Lower lobe of right lung (tissue), 2 donors: ENCODE data around the gene MYBPC1. TPM values are rescaled to one million over a fixed set of nuclear protein-coding genes. Genes with fewer than 3 reads are reported as not detected.

ENCODE experiments used
- ATAC-seq, 2 donors: fragments of 200-7000 bp; cut with Tn5 transposase; one replicate each; pipeline ENCODE4 v1.9.1; 2020 to 2022; ENCODE audit warnings: mild to moderate bottlenecking in 2 of 2, moderate library complexity in 2 of 2
- DNase-seq: peaks from one replicate; pipeline ENCODE4 v3.0.0-alpha.2; 2020
- H3K27ac ChIP-seq: fragments of 200-600 bp; one replicate; pipeline ENCODE4 v1.8.0; 2022
- H3K27me3 ChIP-seq: fragments of 200-600 bp; one replicate; pipeline ENCODE4 v1.8.0; 2022; ENCODE audit warnings: low read depth
- H3K36me3 ChIP-seq: fragments of 200-600 bp; one replicate; pipeline ENCODE4 v1.8.0; 2022; ENCODE audit warnings: mild to moderate bottlenecking
- H3K4me1 ChIP-seq: fragments of 200-600 bp; one replicate; pipeline ENCODE4 v1.8.0; 2022
- H3K4me3 ChIP-seq: fragments of 200-600 bp; one replicate; pipeline ENCODE4 v1.8.0; 2022; ENCODE audit warnings: mild to moderate bottlenecking
- H3K9me3 ChIP-seq: fragments of 200-600 bp; one replicate; pipeline ENCODE4 v1.8.0; 2022
- intact Hi-C: fragments of 100-400 bp; cut with DNase I; formaldehyde crosslinking; loops from one replicate; pipeline ENCODE4 v1.11.0; 2022
- total RNA-seq: library from RNA; stranded (reverse); fragmentation: NEBNext Ultra II Directional; extraction: Animal tissue kit (Norgen Biotek cat#: 25700); gene quantifications from one replicate; pipeline ENCODE4 v1.2.1, GENCODE V29; 2021
- TF ChIP-seq, protein P1 (sequence below): fragments of 200-600 bp; IDR thresholded peaks from one replicate; pipeline ENCODE4 v1.8.0; 2022; ENCODE audit warnings: antibody characterized with exemption, mild to moderate bottlenecking
- donor health status: DM: no; HTN: yes; CAD: no; lungs with severe emphysema.

MYBPC1 gene
- total RNA-seq, 1 donor from 2014 or later, result not detected

DNA sequence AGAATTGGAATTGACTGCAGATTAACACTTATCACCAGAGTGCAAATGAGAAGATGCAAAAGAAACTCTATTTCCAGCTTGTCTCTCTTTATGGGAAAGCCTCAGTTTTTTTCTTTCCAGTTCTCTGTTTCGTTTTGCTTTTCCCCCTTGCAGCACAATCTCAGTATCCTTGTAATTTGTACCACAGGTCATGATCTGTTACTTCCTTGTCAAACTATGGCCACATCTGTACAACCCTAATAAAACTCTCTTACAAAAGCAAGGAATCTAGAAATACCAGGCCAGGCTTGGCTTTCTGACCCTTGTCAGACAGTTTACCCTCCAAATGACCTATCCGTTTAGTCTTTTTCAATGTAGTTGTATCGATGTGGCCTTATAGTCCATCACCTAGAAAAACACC is 33.9 kb downstream of the MYBPC1 start:
- Histone ChIP-seq H3K27me3 (no peaks in the 10 kb centered on the region), H3K9me3 (no peaks in the 10 kb centered on the region), H3K4me3 (no peak overlapping the region), H3K36me3 (no peaks in the 10 kb centered on the region), H3K27ac (no peak overlapping the region), H3K4me1 (no peaks in the 10 kb centered on the region)
- DNase-seq, result no peak
- no peak for ATAC-seq
- TF ChIP-seq, protein P1, sequence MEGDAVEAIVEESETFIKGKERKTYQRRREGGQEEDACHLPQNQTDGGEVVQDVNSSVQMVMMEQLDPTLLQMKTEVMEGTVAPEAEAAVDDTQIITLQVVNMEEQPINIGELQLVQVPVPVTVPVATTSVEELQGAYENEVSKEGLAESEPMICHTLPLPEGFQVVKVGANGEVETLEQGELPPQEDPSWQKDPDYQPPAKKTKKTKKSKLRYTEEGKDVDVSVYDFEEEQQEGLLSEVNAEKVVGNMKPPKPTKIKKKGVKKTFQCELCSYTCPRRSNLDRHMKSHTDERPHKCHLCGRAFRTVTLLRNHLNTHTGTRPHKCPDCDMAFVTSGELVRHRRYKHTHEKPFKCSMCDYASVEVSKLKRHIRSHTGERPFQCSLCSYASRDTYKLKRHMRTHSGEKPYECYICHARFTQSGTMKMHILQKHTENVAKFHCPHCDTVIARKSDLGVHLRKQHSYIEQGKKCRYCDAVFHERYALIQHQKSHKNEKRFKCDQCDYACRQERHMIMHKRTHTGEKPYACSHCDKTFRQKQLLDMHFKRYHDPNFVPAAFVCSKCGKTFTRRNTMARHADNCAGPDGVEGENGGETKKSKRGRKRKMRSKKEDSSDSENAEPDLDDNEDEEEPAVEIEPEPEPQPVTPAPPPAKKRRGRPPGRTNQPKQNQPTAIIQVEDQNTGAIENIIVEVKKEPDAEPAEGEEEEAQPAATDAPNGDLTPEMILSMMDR, result no peak
- intact Hi-C loops, result no loop called here

DNA sequence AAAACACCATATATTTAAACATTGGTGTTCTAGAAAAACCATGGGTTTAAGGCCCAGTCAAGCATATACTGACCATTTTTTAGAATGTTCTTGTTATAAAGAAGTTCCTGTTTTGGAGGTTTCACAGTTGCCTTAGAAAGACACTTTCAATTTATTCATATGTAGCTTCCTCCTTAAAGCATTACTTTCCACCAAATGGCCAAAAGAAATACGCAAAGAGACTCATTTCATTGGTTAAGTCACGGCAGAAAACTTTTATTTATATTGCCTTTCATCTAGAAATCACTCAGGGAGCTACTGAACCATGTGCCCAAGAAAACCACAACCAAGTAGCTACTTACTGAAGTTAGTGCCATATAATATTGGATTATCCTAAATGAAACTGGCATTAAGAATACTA is 40.0 kb downstream of the MYBPC1 start:
- Histone ChIP-seq H3K27ac (no peak overlapping the region), H3K4me1 (no peaks in the 10 kb centered on the region), H3K27me3 (no peaks in the 10 kb centered on the region), H3K4me3 (no peak overlapping the region), H3K9me3 (no peaks in the 10 kb centered on the region), H3K36me3 (no peaks in the 10 kb centered on the region)
- ATAC-seq (no peak), DNase-seq (no peak)
- TF ChIP-seq, protein P1, result no peak
- intact Hi-C loops, result no loop called here

DNA sequence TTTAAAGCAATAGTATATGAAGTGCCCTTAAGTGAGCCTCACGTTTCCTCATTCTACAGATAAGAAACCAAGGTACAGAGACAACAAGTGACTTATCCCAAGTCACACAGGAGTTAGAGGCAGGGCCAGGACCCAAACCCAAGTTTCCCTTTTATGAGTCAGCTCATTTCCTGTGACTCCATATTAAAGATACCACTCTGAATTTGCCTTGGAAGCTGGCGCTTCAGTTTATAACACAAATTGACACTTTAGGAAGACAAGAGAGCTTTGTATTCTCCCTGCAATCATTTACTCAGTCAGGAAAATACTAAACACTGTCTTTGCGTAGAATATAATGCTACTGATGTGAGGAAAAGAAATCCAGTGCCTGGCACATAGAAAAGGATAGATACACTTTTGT is 43.2 kb downstream of the MYBPC1 start:
- H3K4me1 ChIP-seq, result no peaks in the 10 kb centered on the region
- no peaks in the 10 kb centered on the region for H3K9me3 ChIP-seq
- no peak for DNase-seq
- no peak overlapping the region for H3K27ac ChIP-seq
- no peak for ATAC-seq
- H3K4me3 ChIP-seq, result no peak overlapping the region
- intact Hi-C loops, result no loop called here
- peaks cover 9% of the 10 kb centered on the region for H3K27me3 ChIP-seq
- no peaks in the 10 kb centered on the region for H3K36me3 ChIP-seq
- TF ChIP-seq, protein P1, result no peak

DNA sequence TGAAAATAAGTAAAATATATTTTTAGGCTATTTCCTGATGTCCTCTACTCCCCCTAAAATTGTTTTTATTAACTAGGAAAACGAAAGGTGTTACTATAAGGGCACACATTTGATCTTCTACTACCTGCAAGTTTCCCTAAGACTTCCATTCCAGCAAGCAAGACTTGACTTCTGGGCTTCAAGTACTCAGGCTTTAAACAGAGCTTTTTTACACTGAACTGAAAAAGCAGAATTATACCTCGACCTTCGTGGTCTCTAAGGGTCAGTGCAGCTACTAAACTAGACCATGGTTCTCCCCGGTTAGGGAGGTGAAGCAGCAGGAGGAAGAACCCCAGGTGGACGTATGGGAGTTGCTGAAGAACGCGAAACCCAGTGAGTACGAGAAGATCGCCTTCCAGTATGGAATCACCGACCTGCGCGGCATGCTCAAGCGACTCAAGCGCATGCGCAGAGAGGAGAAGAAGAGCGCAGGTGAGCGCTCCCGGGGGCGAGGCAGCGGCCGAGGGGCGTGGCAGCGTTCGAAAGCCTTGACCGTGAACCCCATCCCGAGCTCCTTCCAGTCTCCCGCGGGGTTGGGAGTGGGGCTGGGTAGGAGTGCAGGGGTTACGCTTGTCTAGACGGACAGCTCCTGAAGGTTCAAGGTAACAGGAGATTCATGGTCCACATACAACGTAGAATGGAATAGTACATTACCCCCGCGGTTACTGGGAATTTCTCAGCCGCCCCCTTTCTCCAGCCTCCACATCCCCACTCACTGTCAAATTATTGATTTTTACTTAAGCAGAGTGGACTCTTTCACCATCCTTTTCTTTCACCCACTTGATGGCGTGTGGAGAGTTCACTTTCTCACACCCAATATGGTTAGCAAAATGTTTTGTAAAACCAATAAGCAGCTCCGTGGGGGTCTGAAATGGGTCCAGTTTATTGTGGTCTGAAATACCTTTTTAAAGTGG is 47.6 kb downstream of the MYBPC1 start:
- DNase-seq (peak; percentile 59), ATAC-seq (peak; percentile 29 to 59)
- H3K27ac ChIP-seq, result no peak overlapping the region
- H3K36me3 ChIP-seq, result no peaks in the 10 kb centered on the region
- TF ChIP-seq, protein P1, result no peak
- H3K4me3 ChIP-seq, result peak overlapping the region; percentile 32
- H3K27me3 ChIP-seq, result peaks cover 9% of the 10 kb centered on the region
- intact Hi-C loops, result no loop called here
- H3K9me3 ChIP-seq, result no peaks in the 10 kb centered on the region
- H3K4me1 ChIP-seq, result no peaks in the 10 kb centered on the region

DNA sequence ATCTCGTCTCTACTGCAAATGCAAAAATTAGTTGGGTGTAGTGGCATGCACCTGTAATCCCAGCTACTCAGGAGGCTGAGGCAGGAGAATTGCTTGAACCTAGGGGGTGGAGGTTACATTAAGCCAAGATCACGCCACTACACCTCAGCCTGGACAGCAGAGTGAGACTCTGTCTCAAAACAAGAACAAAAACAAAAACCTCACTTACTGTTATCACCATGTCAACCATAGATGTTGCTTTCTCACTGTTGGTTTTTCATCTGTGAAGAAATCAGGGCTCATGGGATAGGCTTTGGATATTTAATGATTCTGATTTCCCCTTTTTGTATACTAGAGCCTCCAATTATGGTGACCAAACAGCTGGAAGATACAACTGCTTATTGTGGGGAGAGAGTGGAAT is 52.9 kb downstream of the MYBPC1 start:
- intact Hi-C loops, result no loop called here
- ATAC-seq (peak in 1 of 2 donors; percentile 29), DNase-seq (no peak)
- no peaks in the 10 kb centered on the region for H3K9me3 ChIP-seq
- no peaks in the 10 kb centered on the region for H3K4me1 ChIP-seq
- no peaks in the 10 kb centered on the region for H3K36me3 ChIP-seq
- no peaks in the 10 kb centered on the region for H3K27me3 ChIP-seq
- H3K4me3 ChIP-seq, result no peak overlapping the region
- H3K27ac ChIP-seq, result no peak overlapping the region
- TF ChIP-seq, protein P1, result no peak
